CD14-positive monocyte (primary cell): ENCODE data around the gene CLUH. TPM values are rescaled to one million over a fixed set of nuclear protein-coding genes. Genes with fewer than 3 reads are reported as not detected.

Experiments
- DNase-seq, 3 donors: peaks; one replicate each; pipeline ENCODE4 v3.0.0-alpha.2; 2011 to 2022
- H2AFZ ChIP-seq: 2 replicates; pipeline ENCODE4 v1.6.0; 2012; ENCODE audit warnings: mild to moderate bottlenecking, low read depth, low read length, inconsistent platforms; ENCODE audit not compliant: insufficient read depth, poor library complexity, severe bottlenecking
- H3K27ac ChIP-seq, 2 donors: 1 replicate in 1 of 2; 2 replicates in 1 of 2; pipeline ENCODE4 v1.5.1; 2012 to 2013; ENCODE audit warnings: low read length in 2 of 2, control low read depth in 1 of 2, inconsistent platforms in 1 of 2, low read depth in 1 of 2, mild to moderate bottlenecking in 1 of 2
- H3K27me3 ChIP-seq, 2 donors: one replicate each; pipeline versions ENCODE4 v1.6.0 to v1.6.1; 2011 to 2013; ENCODE audit warnings: low read length in 2 of 2; ENCODE audit not compliant: control insufficient read depth in 2 of 2, insufficient read depth in 2 of 2
- H3K36me3 ChIP-seq, 2 donors: replicated peaks in 1 of 2; 1 replicate in 1 of 2; 2 replicates in 1 of 2; pipeline versions ENCODE4 v1.5.1 to v1.6.1; 2012 to 2013; ENCODE audit warnings: low read length in 2 of 2, control low read depth in 1 of 2, inconsistent platforms in 1 of 2, mild to moderate bottlenecking in 1 of 2; ENCODE audit not compliant: insufficient read depth in 2 of 2, control insufficient read depth in 1 of 2
- H3K4me1 ChIP-seq, 2 donors: 1 replicate in 1 of 2; 2 replicates in 1 of 2; pipeline versions ENCODE4 v1.5.1 to v1.6.1; 2012 to 2013; ENCODE audit warnings: low read length in 2 of 2, control low read depth in 1 of 2, inconsistent platforms in 1 of 2, mild to moderate bottlenecking in 1 of 2, moderate library complexity in 1 of 2; ENCODE audit not compliant: insufficient read depth in 2 of 2, control insufficient read depth in 1 of 2
- H3K4me2 ChIP-seq: replicated peaks from 2 replicates; pipeline ENCODE3; 2012; ENCODE audit warnings: low read length, moderate library complexity, mild to moderate bottlenecking; ENCODE audit not compliant: poor library complexity, severe bottlenecking; ENCODE audit errors: extremely low read depth
- H3K4me3 ChIP-seq, 3 experiments: fragments of 200-600 bp in 1 of 3; sonication (generic) in 1 of 3; replicated peaks in 1 of 3; 1 replicate in 2 of 3; 2 replicates in 1 of 3; pipeline ENCODE4 v1.5.1; 2011 to 2013; ENCODE audit warnings: low read length in 3 of 3, mild to moderate bottlenecking in 3 of 3, control low read depth in 2 of 3, low read depth in 2 of 3, inconsistent platforms in 1 of 3, moderate library complexity in 1 of 3
- H3K79me2 ChIP-seq: 2 replicates; pipeline ENCODE4 v1.6.0; 2012; ENCODE audit warnings: mild to moderate bottlenecking, control low read depth, inconsistent platforms, low read length, moderate library complexity; ENCODE audit not compliant: insufficient read depth
- H3K9ac ChIP-seq: 2 replicates; pipeline ENCODE4 v1.6.0; 2017; ENCODE audit warnings: low read length, mild to moderate bottlenecking; ENCODE audit not compliant: insufficient read depth, poor library complexity, severe bottlenecking
- H3K9me3 ChIP-seq, 2 donors: replicated peaks in 1 of 2; 1 replicate in 1 of 2; 2 replicates in 1 of 2; pipeline versions ENCODE4 v1.5.1 to v1.6.1; 2012 to 2013; ENCODE audit warnings: low read length in 2 of 2, control low read depth in 1 of 2; ENCODE audit not compliant: control insufficient read depth in 1 of 2, insufficient read depth in 1 of 2
- H4K20me1 ChIP-seq: 2 replicates; pipeline ENCODE4 v1.6.0; 2012; ENCODE audit warnings: mild to moderate bottlenecking, low read length, control low read depth, moderate library complexity; ENCODE audit not compliant: insufficient read depth
- H3K27ac Mint-ChIP-seq, 7 donors: one replicate each; pipeline ENCODE4 v1.8.0; 2020; ENCODE audit warnings: mild to moderate bottlenecking in 7 of 7, mixed read lengths in 7 of 7, moderate library complexity in 6 of 7, inconsistent platforms in 2 of 7
- H3K27me3 Mint-ChIP-seq, 3 donors: one replicate each; pipeline ENCODE4 v1.8.0; 2021 to 2022; ENCODE audit warnings: low read depth in 3 of 3, mild to moderate bottlenecking in 3 of 3, mixed read lengths in 3 of 3, moderate library complexity in 3 of 3, inconsistent platforms in 1 of 3
- H3K36me3 Mint-ChIP-seq, 2 donors: one replicate each; pipeline ENCODE4 v1.8.0; 2020; ENCODE audit warnings: mixed read lengths in 2 of 2, inconsistent platforms in 1 of 2, mild to moderate bottlenecking in 1 of 2
- H3K4me1 Mint-ChIP-seq: one replicate; pipeline ENCODE4 v1.8.0; 2020; ENCODE audit warnings: mild to moderate bottlenecking, mixed read lengths
- H3K4me3 Mint-ChIP-seq, 2 donors: one replicate each; pipeline ENCODE4 v1.8.0; 2020; ENCODE audit warnings: mild to moderate bottlenecking in 2 of 2, mixed read lengths in 2 of 2, moderate library complexity in 1 of 2
- H3K9me3 Mint-ChIP-seq, 7 donors: one replicate each; pipeline ENCODE4 v1.8.0; 2020 to 2022; ENCODE audit warnings: mixed read lengths in 7 of 7, mild to moderate bottlenecking in 6 of 7, moderate library complexity in 6 of 7, inconsistent platforms in 2 of 7
- CTCF ChIP-seq: fragments of 200-600 bp; IDR thresholded peaks from one replicate; pipeline ENCODE4 v1.8.0; 2022; ENCODE audit warnings: antibody characterized with exemption, mild to moderate bottlenecking
- WGBS: methylation state at CpG from one replicate; pipeline ENCODE4 v1.1.5; 2013; ENCODE audit warnings: missing lambda C conversion rate; ENCODE audit not compliant: insufficient coverage; 5-methylcytosine and 5-hydroxymethylcytosine counted together
- intact Hi-C, 2 donors: fragments of 100-400 bp; cut with micrococcal nuclease; formaldehyde crosslinking; loops; one replicate each; pipeline versions ENCODE4 v1.15.0 to v1.15.1; 2023
- polyA plus RNA-seq, 3 donors: library from polyadenylated mRNA; depleted of rRNA in 1 of 3; unstranded in 2 of 3; stranded (reverse) in 1 of 3; fragments of 300-500 nt in 2 of 3; fragments of >200 nt in 1 of 3; fragmentation: Illumina TruSeq in 2 of 3; gene quantifications; 1 replicate in 2 of 3; 2 replicates in 1 of 3; pipeline ENCODE4 v1.2.3, GENCODE V29; 2012 to 2021

CLUH gene
- polyA plus RNA-seq, 3 donors: 1.6 to 26.2 (median 4.2) TPM

- no peak overlapping the region for H3K4me3 Mint-ChIP-seq
- Histone ChIP-seq H3K79me2 (no peaks in the 10 kb centered on the region), H4K20me1 (no peaks in the 10 kb centered on the region), H3K27me3 (peaks cover 0 to under 1% of the 10 kb centered on the region in 2 donors), H3K9me3 (no peaks in the 10 kb centered on the region), H2AFZ (no peak overlapping the region), H3K4me2 (no peak overlapping the region), H3K9ac (no peak overlapping the region), H3K4me3 (no peak overlapping the region), H3K27ac (no peak overlapping the region), H3K36me3 (no peaks in the 10 kb centered on the region), H3K4me1 (no peaks in the 10 kb centered on the region)
- no peak for DNase-seq
- no peak overlapping the region for H3K27ac Mint-ChIP-seq
- H3K9me3 Mint-ChIP-seq: peaks cover 0 to 5% (median 0%) of the 10 kb centered on the region in 7 donors
- no peaks in the 10 kb centered on the region for H3K4me1 Mint-ChIP-seq
- no peaks in the 10 kb centered on the region for H3K36me3 Mint-ChIP-seq
- no peak for TF ChIP-seq CTCF
- intact Hi-C loops: no loop called here
- peaks cover 4 to 16% (median 9%) of the 10 kb centered on the region in 3 donors for H3K27me3 Mint-ChIP-seq
- WGBS: no CpG with 5 or more reads among the region's 5 CpGs
Measured at GRCh38 chr17:2735896-2736295, 24.3 kb upstream of the CLUH start.

GRCh38 chr17:2734939-2735338, 23.4 kb upstream of the CLUH start:
- no peaks in the 10 kb centered on the region for H3K4me1 Mint-ChIP-seq
- H3K27ac Mint-ChIP-seq: no peak overlapping the region
- Histone ChIP-seq H3K27me3 (peaks cover 0 to 3% of the 10 kb centered on the region in 2 donors), H3K79me2 (no peaks in the 10 kb centered on the region), H2AFZ (no peak overlapping the region), H4K20me1 (no peaks in the 10 kb centered on the region), H3K36me3 (no peaks in the 10 kb centered on the region), H3K4me2 (no peak overlapping the region), H3K27ac (no peak overlapping the region), H3K9me3 (no peaks in the 10 kb centered on the region), H3K4me3 (no peak overlapping the region), H3K9ac (no peak overlapping the region), H3K4me1 (no peaks in the 10 kb centered on the region)
- TF ChIP-seq CTCF: no peak
- H3K4me3 Mint-ChIP-seq: no peak overlapping the region
- H3K36me3 Mint-ChIP-seq: no peaks in the 10 kb centered on the region
- DNase-seq: no peak
- peaks cover 0 to 5% (median 0%) of the 10 kb centered on the region in 7 donors for H3K9me3 Mint-ChIP-seq
- intact Hi-C loops: no loop called here
- H3K27me3 Mint-ChIP-seq: peaks cover 4 to 19% (median 8%) of the 10 kb centered on the region in 3 donors
- 86% methylated on average over 10 of the region's 10 CpGs for WGBS
